ENCODE measurements around the gene KCTD10. TPM values are rescaled to one million over a fixed set of nuclear protein-coding genes. Genes with fewer than 3 reads are reported as not detected.

KCTD10 gene
- polyA plus RNA-seq, 3 donors: 18.1 to 21.0 (median 20.0) TPM

DNA sequence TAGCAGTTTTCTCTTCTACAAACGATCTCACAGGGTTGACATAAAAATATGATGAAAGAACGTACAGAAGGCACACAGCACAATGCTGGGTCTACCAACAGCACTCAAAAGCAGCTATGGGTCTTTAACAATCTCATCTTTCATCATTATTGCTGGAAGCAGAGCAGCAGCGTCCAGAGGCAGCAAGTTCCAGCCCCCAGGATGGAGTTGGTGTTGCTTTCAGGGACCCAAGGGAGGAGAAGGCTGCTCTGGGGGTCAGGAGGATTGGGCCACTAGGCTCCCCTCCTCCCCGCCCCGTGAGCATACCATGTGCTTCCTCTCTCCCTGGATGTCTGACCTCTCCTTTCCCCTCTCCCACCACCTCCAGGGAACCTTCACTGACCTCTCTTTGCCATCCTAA is 13.3 kb downstream of the KCTD10 start:
- Histone ChIP-seq H3K4me3 (replicated peaks in 1 of 3; ENCODE audit: low read depth in 2 of 3, low read length in 3 of 3) (no peak overlapping the region), H3K9me3 (replicated peaks in 1 of 2; ENCODE audit: control insufficient read depth in 1 of 2, insufficient read depth in 1 of 2, low read length in 2 of 2) (no peaks in the 10 kb centered on the region), H3K27me3 (ENCODE audit: control insufficient read depth in 2 of 2, insufficient read depth in 2 of 2, low read length in 2 of 2) (no peaks in the 10 kb centered on the region), H3K36me3 (replicated peaks in 1 of 2; ENCODE audit: control insufficient read depth in 1 of 2, insufficient read depth in 2 of 2, low read length in 2 of 2) (peaks cover 36 to 61% of the 10 kb centered on the region in 2 donors), H2AFZ (ENCODE audit: insufficient read depth, low read depth, low read length, poor library complexity, severe bottlenecking) (no peak overlapping the region), H3K4me1 (ENCODE audit: control insufficient read depth in 1 of 2, insufficient read depth in 2 of 2, low read length in 2 of 2) (peaks cover 48 to 51% of the 10 kb centered on the region in 2 donors), H3K27ac (ENCODE audit: low read depth in 1 of 2, low read length in 2 of 2) (no peak overlapping the region), H3K4me2 (replicated peaks; ENCODE audit: extremely low read depth, low read length, poor library complexity, severe bottlenecking) (no peak overlapping the region), H4K20me1 (ENCODE audit: insufficient read depth, low read length) (peaks cover 84% of the 10 kb centered on the region), H3K79me2 (ENCODE audit: insufficient read depth, low read length) (peaks cover 48% of the 10 kb centered on the region), H3K9ac (ENCODE audit: insufficient read depth, low read length, poor library complexity, severe bottlenecking) (no peak overlapping the region)
- Mint-ChIP-seq H3K4me1 (peaks cover 52% of the 10 kb centered on the region), H3K9me3 (no peaks in the 10 kb centered on the region), H3K36me3 (peaks cover 44 to 73% of the 10 kb centered on the region in 2 donors), H3K4me3 (no peak overlapping the region), H3K27me3 (ENCODE audit: low read depth in 3 of 3) (no peaks in the 10 kb centered on the region), H3K27ac (peak overlapping the region in 1 of 7 donors; percentile 3)
- no peak for TF ChIP-seq CTCF (IDR thresholded peaks at IDR 0.05)
- no peak for DNase-seq
- intact Hi-C loops (cut with micrococcal nuclease): no loop called here
- 60% methylated on average over 1 of the region's 5 CpGs for WGBS (ENCODE audit: insufficient coverage)

DNA sequence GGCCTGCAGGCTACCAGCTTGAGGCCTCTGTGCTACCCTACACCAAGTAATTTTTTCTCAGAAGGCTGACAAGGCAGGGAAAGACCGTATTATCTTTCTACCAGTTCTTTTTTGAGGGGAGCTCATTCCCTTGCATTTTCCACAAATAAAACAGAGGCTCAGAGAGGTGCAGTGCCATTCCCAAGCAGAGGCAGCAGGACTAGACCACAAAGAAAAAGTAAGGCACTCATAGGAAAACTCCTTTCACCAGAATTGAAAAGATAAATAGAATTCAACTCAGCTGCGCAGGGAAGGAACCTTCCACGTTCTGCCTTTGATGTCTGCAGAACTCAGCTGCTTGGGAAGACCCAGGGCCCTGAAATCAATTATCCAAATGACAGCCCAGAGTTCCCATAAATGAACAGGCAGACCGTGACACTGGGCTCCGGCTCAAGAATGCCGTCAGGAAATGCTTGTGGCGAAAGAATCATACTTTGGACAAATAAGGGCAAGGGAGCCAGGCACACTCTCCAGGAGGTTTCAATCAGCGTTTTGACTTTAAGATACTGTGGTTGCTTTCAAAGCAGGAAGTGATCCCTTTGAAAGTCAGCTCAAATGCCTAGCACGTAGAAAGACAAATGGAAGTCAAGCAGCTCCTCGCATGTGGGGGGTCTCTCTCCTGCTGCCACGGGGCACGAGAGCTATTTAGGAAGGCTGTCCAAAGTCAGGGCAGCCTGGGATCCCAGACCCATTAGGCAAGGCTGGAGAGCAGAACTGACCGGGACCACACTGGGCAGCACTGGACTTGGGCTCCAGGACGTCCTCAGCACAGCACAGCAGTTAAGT is 14.0 kb downstream of the KCTD10 start:
- Histone ChIP-seq H3K4me1 (ENCODE audit: control insufficient read depth in 1 of 2, insufficient read depth in 2 of 2, low read length in 2 of 2) (peaks cover 44 to 45% of the 10 kb centered on the region in 2 donors), H3K4me3 (replicated peaks in 1 of 3; ENCODE audit: low read depth in 2 of 3, low read length in 3 of 3) (no peak overlapping the region), H3K4me2 (replicated peaks; ENCODE audit: extremely low read depth, low read length, poor library complexity, severe bottlenecking) (no peak overlapping the region), H3K9ac (ENCODE audit: insufficient read depth, low read length, poor library complexity, severe bottlenecking) (no peak overlapping the region), H2AFZ (ENCODE audit: insufficient read depth, low read depth, low read length, poor library complexity, severe bottlenecking) (no peak overlapping the region), H4K20me1 (ENCODE audit: insufficient read depth, low read length) (peaks cover 81% of the 10 kb centered on the region), H3K9me3 (replicated peaks in 1 of 2; ENCODE audit: control insufficient read depth in 1 of 2, insufficient read depth in 1 of 2, low read length in 2 of 2) (no peaks in the 10 kb centered on the region), H3K79me2 (ENCODE audit: insufficient read depth, low read length) (peaks cover 52% of the 10 kb centered on the region), H3K27me3 (ENCODE audit: control insufficient read depth in 2 of 2, insufficient read depth in 2 of 2, low read length in 2 of 2) (no peaks in the 10 kb centered on the region), H3K27ac (ENCODE audit: low read depth in 1 of 2, low read length in 2 of 2) (no peak overlapping the region), H3K36me3 (replicated peaks in 1 of 2; ENCODE audit: control insufficient read depth in 1 of 2, insufficient read depth in 2 of 2, low read length in 2 of 2) (peaks cover 36 to 61% of the 10 kb centered on the region in 2 donors)
- 25% methylated on average over 12 of the region's 14 CpGs for WGBS (ENCODE audit: insufficient coverage)
- H3K36me3 Mint-ChIP-seq: peaks cover 44 to 72% of the 10 kb centered on the region in 2 donors
- no peak for TF ChIP-seq CTCF (IDR thresholded peaks at IDR 0.05)
- no peak for DNase-seq
- peak overlapping the region in 1 of 2 donors; percentile 35 for H3K4me3 Mint-ChIP-seq
- intact Hi-C loops (cut with micrococcal nuclease): no loop called here
- no peaks in the 10 kb centered on the region for H3K9me3 Mint-ChIP-seq
- no peaks in the 10 kb centered on the region for H3K27me3 Mint-ChIP-seq (ENCODE audit: low read depth in 3 of 3)
- peak overlapping the region in 3 of 7 donors; percentile 19 to 52 (median 49) for H3K27ac Mint-ChIP-seq
- peaks cover 47% of the 10 kb centered on the region for H3K4me1 Mint-ChIP-seq
